HG03196 (cell line): ENCODE data around the gene RPS26.
"Not testable (repeated sequence)": the region's sequence is repeated elsewhere in the genome, so short reads cannot be mapped to it uniquely, and the experiment has no call there.

Experiments used
- ATAC-seq: cut with Tn5 transposase; IDR thresholded peaks from one replicate; pipeline ENCODE4 v1.9.1; 2021; ENCODE audit not compliant: unreplicated experiment

The RPS26 gene

GRCh38 chr12:56077966-56078365, 36.2 kb downstream of the RPS26 start:
- not testable (repeated sequence) for ATAC-seq

DNA sequence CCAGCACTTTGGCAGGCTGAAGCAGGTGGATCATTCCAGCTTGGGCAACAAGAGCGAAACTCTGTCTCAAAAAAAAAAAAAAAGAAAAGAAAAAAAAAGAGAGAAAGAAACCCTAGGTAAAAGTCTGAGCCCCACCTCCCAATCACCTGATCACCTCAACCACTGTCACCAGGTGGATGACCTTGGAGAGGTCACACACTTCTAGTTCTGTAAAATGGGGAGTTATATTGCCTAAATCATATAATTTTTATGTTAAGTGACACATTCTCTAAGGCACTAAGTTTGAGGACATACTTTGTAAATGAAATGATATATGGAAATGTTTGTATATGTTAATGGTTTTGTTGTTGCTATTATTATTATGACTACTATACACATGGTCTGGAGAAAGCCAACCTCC, 36.7 kb downstream of the RPS26 start:
- no peak for ATAC-seq

- ATAC-seq = peak; percentile 56
Measured at GRCh38 chr12:56078931-56079722, 37.4 kb downstream of the RPS26 start.

DNA sequence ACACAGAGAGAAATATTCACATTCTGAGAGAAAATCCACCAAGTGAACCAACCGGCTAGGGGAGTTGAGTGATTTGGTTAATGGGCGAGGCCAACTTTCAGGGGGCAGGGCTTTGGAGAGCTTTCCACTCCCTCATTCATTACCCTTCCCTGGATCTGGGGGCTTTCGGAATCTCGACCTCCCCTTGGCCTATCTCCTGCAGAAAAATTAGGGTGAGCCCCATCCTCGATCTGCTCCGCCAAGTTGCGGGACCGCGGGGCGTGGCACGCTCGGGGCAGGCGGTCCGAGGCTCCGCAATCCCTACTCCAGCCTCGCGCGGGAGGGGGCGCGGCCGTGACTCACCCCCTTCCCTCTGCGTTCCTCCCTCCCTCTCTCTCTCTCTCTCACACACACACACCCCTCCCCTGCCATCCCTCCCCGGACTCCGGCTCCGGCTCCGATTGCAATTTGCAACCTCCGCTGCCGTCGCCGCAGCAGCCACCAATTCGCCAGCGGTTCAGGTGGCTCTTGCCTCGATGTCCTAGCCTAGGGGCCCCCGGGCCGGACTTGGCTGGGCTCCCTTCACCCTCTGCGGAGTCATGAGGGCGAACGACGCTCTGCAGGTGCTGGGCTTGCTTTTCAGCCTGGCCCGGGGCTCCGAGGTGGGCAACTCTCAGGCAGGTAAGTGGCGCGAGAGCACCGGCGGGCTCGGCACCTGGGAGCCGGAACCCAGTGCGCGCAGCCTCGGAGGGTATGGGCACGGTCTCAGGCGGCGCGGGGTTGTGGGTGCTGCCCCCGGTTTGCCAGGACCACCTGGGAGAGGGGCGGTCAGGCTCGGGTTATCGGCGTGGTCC, 38.2 kb downstream of the RPS26 start, which contains the start of gene ERBB3:
TSS of gene ERBB3 (plus strand) at position 443 of the 833 bp plus-strand sequence. CDS start at position 579, 136 bp downstream.
- ATAC-seq = no peak

GRCh38 chr12:56080556-56081138, 38.9 kb downstream of the RPS26 start:
- ATAC-seq = no peak

DNA sequence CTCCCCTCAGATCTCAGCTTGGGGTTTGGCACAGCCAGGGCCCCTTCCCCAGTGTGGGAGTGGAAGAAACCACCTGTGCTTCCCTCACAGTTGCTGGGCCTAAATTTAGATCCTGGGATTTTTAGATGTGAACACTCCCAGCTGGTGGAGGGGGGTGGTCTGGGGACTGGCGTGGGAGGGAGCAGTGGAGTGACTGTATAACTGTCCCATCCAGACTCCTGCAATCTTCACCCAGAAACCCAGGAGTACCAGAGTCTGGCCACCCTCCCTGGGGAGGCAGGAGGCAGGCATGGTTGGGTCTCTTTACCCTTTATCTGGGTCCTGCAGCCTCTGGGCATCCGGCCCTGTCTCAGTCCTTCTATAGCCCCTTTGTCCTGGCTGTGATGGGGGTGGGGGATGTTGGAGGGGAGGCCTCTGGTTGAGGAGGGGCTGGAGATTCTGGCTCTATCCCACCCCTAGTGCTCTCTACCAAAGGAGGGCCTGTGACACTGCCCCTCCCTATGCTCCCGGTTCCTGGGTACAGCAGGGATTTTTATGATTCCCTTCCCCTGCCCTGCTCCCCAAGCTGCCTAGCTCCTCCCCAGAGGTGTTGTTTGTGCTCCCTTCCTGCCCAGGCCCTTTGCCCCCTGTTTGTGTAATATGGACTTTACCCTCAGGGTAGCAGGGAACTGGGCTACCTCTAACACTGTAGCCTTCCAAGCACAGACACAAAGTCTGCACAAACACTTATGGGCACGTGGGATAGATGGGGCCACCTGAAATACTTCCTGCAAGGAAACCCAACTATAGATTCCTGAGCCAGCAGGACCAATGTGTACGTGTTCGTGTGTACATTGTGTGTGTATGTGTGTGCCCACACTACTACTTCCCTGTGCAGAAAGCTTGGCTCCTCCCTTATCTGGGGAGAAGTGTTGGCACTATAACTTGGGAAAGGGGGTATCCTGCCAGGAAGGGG, 40.0 kb downstream of the RPS26 start:
- no peak for ATAC-seq

- ATAC-seq = no peak
Measured at GRCh38 chr12:56082382-56082781, 40.7 kb downstream of the RPS26 start.

DNA sequence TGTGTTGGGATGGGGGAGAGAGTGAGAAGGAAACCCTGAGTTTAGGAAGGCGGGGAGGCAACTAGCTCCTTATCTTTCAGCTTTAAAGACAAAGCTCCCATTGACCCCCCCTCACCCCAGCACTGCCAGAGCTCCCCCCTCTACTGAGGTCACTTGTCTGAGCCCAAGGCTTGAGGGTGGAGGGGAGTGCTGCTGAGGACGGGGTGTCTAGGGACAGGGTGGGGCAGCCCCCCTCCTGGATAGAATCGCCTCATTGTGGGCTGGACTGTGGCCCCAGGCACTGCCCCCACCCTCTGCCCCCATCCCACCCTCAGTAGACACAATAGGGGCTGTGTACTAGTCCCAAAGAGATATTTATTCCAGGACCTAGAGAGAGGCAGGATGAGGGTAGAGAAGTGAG, 41.2 kb downstream of the RPS26 start:
- ATAC-seq = no peak

DNA sequence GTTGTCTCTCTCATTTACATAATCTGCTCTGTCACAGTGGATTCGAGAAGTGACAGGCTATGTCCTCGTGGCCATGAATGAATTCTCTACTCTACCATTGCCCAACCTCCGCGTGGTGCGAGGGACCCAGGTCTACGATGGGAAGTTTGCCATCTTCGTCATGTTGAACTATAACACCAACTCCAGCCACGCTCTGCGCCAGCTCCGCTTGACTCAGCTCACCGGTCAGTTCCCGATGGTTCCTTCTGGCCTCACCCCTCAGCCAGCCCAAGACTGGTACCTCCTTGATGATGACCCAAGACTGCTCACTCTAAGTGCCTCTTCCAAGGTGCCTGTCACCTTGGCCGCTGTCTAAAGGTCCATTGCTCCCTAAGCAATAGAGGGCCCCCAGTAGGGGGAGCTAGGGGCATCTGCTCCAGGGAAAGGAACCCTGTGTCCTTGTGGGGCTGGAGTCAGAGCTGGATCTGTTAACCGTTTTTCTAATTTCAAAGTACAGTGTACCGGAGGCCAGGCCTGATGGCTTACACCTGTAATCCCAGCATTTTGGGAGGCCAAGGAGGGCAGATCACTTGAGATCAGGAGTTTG, 43.3 kb downstream of the RPS26 start:
- ATAC-seq = no peak

GRCh38 chr12:56086096-56086495, 44.4 kb downstream of the RPS26 start:
- ATAC-seq = no peak

GRCh38 chr12:56086608-56087007, 44.9 kb downstream of the RPS26 start:
- ATAC-seq = no peak

GRCh38 chr12:56087220-56087619, 45.5 kb downstream of the RPS26 start:
- no peak for ATAC-seq
